HL-60/S4 (cell line): ENCODE results near the gene CAPN13.

ENCODE experiments used
- in situ Hi-C: fragments of 300-500 bp; cut with MboI; formaldehyde crosslinking; loops from 2 replicates; pipeline ENCODE4 v1.14.3; 2022; ENCODE audit warnings: low sequenced_read_pairs

The CAPN13 gene

GRCh38 chr2:30765876-30766470 lies 41.3 kb downstream of the CAPN13 start:
- in situ Hi-C loops, result no loop called here

- in situ Hi-C loops, result no loop called here
These were observed 42.1 kb downstream of the CAPN13 start for GRCh38 chr2:30765191-30765590.

DNA sequence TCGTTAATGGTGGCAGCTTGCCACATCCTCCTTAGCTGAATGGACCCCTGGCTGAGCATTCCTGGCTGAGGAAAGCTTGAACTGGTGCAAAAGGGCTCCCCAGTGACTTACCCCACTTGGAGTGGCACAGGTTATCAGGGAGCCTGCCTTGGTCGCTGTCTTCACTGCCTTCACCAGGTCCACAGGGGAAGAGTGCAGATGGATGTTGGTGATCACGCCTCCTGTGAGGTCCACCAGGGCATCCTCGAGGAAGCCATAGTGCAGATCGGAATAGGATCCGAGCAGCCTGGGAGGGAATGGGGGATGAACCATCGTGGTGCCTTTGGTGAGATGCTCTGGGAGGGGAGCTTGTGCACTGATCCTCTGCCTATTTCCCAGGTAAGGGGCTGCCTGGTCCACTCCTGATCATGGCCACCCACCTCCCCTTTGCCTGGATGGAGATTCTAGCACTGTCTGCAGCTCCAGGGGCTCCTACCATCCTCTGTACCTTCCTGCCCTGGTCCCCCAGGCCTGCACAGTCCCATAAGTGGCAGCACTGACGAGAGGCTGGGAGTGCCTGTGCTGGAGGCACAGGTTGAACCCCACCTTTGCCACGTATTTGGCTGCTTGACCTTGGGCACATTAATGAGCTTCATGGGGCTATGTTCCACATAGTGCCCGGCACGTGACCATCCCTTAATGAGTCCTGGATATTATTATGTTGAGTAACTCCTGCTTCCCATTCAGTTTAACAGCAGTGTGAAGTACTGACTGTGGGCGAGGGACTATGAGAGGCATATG lies 43.0 kb downstream of the CAPN13 start:
- in situ Hi-C loops, result no loop called here

DNA sequence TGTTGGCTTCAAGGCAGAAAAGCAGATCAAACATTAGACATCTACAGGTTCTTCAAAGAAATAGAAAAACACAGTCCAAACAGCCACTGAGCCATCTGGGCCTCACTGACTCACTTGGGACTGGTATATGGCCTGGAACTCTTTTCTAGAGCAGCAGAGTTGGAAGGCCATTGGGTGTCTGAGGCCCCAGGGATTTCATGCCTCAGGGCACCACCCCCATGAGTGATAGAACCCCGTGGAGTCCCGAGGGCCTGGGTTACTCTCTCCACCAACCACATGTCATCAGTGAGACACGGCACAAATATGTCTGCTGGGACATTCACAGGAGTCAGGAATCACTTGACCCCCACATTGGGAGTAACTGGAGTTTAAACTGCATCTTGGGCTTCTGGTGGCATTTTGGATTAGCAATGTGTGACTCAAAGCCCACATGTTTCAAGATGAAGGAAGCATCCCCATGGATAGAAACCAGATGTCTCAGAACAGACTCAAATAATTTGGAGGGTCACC lies 44.0 kb downstream of the CAPN13 start:
- in situ Hi-C loops, result no loop called here

DNA sequence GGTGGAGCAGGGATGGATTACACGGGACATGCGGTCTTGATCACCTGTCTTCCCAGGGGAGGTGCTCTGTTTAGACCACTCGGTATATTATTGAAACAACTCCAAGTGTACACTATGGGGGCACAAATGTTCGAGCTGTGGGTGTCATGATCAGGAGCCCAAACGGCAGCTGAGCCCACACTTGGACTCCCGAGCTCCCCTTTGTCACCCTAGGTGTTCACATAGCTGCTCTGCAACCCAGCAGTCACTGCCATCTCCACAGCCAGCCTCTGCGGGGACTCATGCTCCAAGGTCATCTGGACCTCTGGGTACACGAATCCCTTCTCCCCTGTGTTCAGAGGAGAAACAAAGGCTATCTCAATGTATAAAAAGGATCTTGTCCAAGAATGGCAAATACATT lies 46.0 kb downstream of the CAPN13 start:
- in situ Hi-C loops, result no loop called here

- in situ Hi-C loops, result no loop called here
These were observed 47.8 kb downstream of the CAPN13 start for GRCh38 chr2:30759481-30759880.

DNA sequence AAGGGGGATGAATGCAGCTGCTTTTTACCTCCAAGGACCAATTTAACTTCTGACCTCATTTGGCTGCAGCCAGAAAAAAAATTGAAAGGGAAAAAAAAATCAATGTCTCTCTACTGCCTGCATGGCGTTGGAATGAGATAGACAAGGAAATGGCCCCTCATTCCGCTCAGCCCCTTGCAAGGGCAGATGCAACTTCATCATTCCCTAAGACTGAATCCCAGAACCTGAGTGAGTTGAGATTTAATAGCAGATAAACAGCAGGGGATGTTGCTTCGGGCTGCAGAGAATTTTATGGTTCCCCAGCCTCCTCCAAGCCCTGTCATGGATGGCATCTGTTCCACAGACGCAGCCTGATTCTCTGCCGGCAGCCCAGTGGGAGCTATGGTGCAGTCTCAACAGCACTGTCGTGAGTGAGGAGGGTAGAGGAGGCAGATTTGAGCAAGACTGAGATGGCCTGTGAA lies 49.0 kb downstream of the CAPN13 start:
- in situ Hi-C loops, result no loop called here

GRCh38 chr2:30757749-30758148 lies 49.5 kb downstream of the CAPN13 start:
- in situ Hi-C loops, result no loop called here

DNA sequence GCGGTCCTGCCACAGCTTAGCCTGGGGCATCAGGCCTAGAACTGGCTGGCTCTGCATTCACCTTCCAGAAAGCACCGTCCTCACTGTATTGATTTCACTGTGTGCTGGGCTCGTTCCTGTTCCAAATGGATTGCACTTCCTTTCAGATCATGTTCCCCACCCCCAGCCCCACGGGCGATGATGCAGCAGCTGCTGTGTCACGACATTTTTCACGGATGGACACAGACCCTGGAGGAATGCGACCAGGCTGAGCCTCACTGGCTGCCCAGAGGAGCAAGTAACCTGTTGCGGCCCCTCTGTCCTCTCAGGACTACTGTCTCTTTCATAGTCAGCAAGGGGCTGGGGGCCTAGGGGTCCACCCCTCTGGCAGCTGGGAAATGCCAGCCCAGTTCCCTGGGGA lies 50.3 kb downstream of the CAPN13 start:
- in situ Hi-C loops, result no loop called here

- in situ Hi-C loops, result no loop called here
These were observed 51.1 kb downstream of the CAPN13 start for GRCh38 chr2:30756051-30756719.

GRCh38 chr2:30753630-30754029 lies 53.6 kb downstream of the CAPN13 start:
- in situ Hi-C loops, result no loop called here

DNA sequence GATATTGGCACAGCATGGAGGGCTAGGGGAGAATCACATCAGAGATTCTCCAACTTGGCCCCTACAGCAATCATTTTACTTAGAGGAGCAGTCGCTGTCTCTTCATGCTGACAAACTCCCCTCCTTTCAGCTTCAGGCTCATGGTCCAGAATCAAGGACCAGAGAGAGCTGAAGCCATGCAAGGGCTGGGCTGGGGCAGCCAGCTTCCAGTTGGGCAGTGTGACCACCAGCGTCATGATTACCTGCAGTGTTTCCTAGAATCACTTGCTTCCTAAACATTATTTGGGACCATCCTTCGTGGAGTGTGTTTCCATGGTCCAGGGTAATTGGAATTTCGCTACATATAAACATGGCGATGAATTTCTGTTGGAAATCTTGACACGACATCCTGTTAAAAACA lies 54.4 kb downstream of the CAPN13 start:
- in situ Hi-C loops, result no loop called here

DNA sequence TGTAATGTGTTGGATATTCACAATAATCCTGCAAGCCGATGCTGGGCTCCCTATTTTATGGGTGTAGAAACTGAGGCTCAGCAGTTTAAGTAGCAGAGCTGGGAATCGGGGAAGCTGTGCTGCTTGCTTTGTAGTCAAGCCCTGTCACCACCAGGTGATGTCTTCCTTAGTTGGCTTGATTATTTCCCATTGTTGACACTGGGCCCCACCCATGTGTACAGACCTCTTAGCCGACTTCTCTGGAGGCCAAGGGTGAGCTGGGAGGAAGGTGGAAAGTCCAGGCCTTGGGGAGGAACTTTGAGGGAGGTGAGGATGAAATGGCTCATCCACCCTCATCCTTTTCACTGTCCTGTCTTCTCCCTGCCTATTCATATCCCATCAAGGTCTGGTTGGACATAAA lies 60.0 kb downstream of the CAPN13 start:
- in situ Hi-C loops, result no loop called here

- in situ Hi-C loops, result no loop called here
These were observed 62.4 kb downstream of the CAPN13 start for GRCh38 chr2:30744823-30745222.

DNA sequence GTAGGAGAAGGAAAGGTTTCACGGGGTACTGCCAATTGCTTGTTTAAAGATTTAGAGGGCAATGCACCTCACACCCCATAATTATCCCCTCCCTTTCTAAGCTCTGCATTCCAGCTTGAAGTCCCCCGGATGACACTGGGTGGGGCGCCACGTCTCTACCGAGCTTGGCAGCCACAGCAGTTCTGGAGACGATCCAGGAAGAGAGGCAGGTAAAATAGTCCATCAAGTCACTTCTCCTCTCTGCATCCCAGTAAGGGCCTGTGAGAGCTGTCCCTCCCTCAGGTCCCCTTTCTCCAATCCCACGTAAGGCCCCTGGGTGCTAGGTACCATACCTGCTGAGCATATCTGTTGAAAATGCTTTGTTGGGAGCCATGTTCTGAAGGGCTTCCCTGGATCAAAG lies 65.7 kb downstream of the CAPN13 start:
- in situ Hi-C loops, result no loop called here

DNA sequence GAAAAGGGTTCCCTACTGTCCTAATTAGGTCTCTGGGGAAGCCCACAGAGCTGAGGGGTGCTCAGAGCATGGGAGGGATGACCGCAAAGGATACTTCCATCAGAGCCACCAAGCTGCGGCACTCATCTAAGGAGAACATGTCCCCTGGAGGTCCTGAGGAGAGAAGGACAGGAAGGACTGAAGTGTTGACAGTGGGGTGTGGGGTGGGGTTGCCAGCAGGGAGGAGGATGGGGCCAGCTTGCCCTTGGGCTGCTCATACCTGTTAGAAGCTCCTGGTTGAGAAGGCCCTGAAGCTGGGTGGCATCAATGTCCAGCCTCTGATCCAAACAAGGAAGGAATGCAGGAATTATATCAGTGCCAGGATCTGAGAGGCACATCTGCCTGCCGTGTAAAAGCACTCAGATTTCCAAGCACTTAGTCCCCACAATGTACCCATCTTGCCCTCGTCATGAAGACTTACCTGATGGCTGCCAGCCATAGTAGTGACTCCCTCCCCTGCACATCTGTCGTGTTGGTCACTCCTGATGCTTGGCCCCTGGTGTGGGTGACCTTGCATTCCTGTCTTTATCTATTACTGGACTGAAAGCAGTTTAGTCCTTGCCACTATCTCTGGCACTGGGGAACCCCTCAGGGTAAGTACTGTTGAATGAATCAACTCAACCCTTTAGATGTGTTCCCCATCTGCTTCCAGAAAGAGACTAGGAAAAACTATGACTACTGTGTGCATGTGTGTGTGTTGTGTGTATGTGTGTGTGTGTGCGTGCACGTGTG lies 68.9 kb downstream of the CAPN13 start:
- in situ Hi-C loops, result no loop called here

- in situ Hi-C loops, result no loop called here
These were observed 70.0 kb downstream of the CAPN13 start for GRCh38 chr2:30737326-30737610.

DNA sequence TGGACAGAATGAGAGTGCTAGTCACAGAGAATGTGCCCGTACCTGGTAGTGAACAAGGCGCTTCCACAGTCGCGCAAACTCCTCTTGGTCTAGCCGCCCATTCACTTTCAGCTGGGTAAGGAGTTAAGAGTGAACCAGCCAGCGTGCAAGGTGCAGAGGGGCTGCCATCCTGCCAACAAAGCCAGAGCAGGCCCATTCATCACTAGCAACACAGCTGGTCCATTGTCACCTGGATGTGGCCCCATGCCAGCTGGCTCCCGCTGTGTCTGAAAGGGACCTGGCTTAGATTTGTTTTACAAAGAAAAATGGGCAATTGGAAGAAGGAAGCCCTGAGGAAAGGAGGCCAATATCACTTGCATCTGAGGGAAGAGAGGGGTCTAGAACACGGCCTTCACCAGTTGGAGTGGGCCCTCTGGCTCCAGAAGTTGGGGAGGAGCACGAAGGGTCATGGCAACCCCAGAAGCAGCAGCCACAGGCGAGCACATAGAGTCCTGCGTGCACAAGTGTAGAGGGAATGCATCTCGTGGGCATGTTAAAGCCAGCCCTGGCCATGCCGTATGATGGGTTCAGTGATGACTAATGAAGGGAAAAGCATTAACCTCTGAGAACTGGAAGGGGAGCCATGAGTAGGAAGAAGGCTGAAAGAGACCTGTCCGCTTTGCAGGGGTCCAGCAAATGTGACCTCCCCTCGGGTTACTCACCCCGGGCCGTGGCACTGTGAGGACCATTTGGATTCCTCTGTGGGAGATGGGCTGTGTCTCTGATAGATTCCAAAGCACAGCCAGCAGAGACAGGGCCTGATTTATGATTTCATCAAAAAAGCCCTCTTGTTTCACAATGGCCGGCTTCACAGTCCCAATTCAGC lies 70.6 kb downstream of the CAPN13 start:
- in situ Hi-C loops, result no loop called here

GRCh38 chr2:30733876-30734520 lies 73.2 kb downstream of the CAPN13 start:
- in situ Hi-C loops, result no loop called here

DNA sequence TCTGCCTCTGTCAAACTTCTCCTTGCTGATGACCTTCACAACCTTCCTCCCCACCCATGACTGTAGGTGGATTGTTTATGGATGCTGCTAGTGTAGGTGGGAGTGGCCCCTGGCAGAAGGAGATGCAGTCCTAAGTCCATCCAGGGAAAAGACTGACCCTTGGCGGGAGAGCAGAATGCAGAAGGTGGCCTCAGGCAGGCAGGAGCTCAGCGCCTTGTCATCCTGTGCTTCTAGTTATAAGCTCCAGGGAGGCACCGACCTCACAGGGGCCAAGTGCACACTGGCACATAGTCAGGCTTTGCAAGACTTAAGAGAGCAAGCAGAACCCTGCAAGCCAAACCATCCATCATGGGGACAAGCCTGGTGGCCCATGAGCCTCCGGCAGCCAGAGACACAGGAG lies 74.4 kb downstream of the CAPN13 start:
- in situ Hi-C loops, result no loop called here
